Renal pelvis (tissue), 4 donors: Measurements from ENCODE around the gene MRGPRG. TPM values are rescaled to one million over a fixed set of nuclear protein-coding genes. Genes with fewer than 3 reads are reported as not detected.

Source experiments
- DNase-seq: peaks from one replicate; pipeline ENCODE4 v3.0.0-alpha.2; 2013
- polyA plus RNA-seq, 3 donors: library from polyadenylated mRNA; unstranded; fragments of 120-200 nt; gene quantifications; one replicate each; pipeline ENCODE4 v1.2.1, GENCODE V29; 2013; ENCODE audit not compliant: insufficient read length in 3 of 3

MRGPRG gene
- polyA plus RNA-seq, 3 donors = not detected

GRCh38 chr11:3207526-3208189 is 11.0 kb downstream of the MRGPRG start:
- DNase-seq = no peak

GRCh38 chr11:3206922-3207204 is 11.8 kb downstream of the MRGPRG start:
- no peak for DNase-seq

DNA sequence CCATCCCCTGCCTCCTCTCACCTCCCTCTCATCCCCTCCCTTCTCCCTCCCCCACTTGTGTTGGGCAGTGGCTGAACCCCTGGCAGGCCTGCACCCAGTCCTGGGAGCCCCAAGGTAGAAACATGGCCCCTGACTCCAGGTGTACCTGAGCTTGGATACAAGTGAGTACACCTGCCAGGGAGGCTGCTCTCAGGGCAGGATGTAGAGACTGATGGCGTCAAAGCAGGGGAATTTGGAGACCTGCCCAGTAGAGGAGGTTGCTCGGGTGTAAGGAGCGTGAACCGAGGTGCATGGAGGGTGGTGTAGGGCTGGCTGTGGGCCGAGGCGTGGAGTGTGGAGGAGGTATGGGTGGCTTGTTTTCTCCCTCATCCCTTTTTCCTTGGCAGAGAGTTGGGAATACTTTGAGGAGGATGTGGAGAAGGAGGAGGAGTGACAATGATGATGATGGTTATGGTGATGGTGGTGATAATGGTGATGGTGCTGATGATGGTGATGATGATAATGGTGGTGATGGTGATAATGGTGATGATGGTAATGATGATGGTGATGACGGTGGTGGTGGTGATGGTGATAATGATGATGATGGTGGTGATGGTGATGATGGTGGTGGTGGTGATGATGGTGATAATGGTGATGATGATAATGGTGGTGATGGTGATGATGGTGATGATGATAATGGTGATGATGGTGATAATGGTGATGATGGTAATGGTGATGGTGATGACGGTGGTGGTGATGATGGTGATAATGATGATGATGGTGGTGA is 12.3 kb downstream of the MRGPRG start:
- DNase-seq = no peak

DNA sequence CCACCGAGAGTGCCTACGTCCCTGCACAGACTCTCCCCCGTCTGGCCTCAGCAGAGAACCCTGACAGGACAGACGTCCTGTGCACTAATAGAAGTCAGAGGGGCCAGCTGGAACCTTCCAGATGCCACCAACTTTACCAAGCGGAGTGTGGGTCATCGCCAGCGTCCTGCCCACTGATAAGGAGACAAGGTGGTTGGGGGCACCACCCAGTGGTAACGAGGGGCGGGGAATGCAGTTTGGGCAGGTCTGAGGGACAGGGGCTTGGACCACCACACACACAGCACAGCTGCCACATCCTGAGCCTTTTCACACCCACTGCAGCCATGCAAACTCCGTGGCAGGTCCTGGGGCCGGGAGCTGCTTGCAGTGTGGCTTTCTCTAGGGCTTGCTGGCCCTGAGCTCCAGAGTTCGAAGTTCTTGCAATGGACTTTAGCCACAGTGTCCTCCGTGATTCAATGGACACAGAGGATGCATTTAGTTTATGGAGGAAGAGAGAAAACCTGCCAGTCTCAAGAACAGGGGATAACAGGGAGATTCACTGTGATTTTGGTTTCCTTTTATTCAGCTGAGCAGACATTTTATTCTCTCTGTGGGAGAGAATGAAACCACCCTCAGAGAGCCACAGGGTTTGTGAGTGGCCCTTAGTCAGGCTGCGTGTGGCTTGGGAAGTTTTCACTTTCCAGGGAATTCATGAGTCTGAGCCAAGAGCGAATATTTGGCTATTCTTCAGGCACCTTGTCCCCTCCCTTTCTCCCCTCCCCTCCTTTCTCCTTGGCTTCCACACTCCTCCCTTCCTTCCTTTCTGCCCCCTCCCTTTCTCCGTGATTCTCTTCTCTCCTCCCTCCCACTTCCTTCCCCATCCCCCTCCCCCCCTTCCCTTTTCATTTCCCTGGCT is 13.1 kb downstream of the MRGPRG start:
- no peak for DNase-seq

GRCh38 chr11:3204141-3205015 is 14.2 kb downstream of the MRGPRG start:
- DNase-seq = no peak

DNA sequence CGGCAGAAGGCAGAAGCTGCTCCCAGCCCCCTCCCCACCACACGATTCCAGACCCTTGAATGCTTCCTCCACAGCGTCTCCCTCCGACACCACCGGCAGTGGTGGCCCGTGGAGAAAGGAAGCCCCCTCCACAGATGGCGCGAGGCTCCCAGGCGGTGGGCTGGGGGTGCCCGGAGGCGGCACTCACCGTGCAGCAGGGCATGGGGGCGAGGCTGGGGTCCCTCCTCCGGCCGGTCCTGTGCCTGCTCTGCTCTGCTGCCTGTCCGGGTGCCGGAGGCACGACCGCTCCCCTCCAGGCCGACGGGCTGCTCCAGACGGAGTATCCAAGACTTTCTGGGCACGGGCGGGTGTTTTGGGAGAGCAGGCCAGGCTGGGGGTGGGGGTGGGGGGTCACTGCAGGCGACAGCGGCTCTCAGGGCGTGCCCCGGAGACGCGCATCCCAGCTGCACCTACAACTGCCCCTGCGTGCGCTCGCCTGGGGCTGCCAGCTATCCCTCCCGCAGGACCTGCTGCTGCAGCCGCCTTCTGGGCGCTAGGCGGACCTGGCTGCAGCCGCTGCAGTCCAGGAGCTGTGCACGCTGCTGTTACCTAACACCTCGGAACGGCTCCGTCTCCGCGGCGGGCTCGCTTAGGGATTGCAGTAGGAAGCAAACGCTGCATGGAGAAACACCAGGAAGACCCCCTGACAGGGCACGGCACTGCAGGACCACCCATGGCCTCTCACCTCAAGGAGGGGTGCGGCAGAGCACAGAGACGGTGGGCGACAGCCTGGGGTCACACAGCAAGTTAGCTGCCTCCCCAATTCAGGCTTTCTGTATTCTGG is 15.2 kb downstream of the MRGPRG start:
- no peak for DNase-seq

DNA sequence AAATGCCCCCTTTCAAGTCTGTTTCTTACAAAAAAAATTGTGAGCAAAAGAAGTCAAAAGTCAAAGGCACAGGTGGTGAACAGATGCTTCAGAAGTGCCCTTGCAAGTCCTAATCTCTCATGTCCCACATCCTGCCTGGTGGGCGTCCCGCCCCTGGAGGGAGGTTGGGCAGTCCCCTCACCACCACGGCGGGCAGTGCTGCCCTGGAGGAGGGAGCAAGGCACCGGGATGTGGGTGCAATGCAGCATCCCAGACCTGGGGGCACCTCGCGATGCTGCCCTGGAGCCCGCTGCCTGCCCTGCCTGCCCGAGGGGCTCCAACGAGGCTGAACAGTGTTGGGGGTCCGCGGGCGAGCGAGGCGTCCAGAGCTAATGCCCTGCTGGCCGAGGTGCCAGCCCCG is 15.9 kb downstream of the MRGPRG start:
- no peak for DNase-seq

DNA sequence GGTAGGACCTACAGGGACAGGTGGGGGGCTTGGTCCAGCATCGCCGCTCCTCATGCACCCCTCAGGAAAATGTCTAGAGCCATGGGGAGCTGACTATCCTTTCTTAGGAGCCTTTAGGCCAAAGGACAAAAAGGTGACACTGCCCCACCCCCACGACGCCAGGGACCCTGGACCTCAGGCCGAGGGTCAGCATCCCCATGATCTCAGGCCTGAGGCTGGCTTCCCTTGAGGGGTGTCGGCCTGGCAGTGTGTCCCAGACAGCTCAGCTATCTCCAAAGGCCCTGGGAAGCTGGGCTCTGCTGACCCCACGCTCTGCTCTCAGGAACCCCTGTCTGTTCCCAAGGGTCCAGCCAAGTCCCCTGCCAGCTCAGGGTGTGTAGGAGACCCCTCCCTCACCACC is 16.3 kb downstream of the MRGPRG start:
- no peak for DNase-seq

DNA sequence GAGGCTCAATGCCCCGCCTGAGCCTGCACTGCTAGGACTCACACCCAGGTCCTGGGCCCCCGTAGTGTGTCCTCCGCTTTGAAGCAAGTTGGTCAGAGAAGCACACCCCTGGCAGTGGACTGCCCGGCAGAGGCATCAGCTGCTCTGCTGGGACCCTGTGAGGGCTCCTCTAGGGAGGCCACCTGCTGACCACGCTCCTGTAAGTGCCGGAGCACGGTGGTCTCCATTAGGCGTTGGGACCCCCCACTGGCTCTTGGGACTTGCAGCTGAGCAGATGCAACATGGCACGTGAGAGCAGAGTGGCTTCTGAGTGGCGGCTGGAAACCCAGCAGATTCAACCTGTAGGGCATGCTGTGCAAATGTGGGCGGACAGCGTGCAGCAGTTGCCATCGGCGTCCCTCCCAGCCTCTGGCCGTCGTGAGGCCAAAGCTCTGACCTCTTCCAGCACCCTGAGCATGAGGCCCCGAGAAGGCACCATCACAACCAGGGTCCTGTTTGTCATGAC is 16.9 kb downstream of the MRGPRG start:
- no peak for DNase-seq

DNA sequence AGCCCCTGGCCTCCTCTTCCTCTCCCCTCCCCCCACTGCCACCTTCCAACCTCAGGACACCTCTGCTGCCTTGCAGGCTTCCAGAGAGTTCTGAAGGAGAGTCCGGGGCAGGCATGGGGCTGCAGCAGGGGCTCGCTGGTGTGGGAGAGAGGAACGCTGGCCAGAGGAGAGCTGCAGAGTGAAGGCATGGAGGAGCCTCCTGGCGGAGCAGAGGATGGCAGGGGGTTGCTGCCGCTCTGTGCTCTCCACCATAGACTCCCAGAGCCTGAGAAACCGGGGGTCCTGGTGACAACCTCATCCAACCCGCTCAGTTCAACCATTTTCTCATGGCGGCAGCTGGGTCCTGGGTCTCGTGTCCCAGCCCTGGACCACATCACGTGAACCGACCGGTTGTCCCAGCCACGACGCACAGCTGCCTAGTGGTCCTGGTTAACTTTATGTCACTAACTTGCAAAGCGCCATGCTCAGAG is 17.5 kb downstream of the MRGPRG start:
- DNase-seq = no peak

GRCh38 chr11:3200388-3201111 is 18.1 kb downstream of the MRGPRG start:
- DNase-seq = no peak

GRCh38 chr11:3199537-3200295 is 18.9 kb downstream of the MRGPRG start:
- DNase-seq = no peak

DNA sequence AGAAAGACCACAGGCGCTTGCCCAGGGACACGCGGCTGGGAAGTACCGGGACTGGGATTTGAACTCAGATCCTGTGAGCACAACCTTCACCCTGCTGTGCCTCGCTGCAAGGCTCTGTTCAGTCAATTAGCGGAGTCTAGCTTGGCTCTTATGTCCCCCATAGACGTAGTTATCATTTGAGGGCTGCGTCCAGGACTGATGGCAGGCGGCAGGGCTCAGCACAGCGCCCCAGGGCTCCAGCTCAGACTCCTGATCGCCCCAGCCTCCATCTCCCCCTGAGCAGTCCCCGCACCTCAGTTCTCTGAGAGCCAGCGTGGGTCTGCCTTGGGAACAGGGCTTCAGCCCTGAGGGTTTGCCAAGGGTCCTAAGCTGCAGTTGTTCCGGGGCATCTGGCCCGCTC is 19.8 kb downstream of the MRGPRG start:
- no peak for DNase-seq

GRCh38 chr11:3197878-3198528 is 20.6 kb downstream of the MRGPRG start:
- DNase-seq = no peak

- no peak for DNase-seq
These were observed 21.4 kb downstream of the MRGPRG start for GRCh38 chr11:3197044-3197695.

- DNase-seq = no peak
These were observed 22.2 kb downstream of the MRGPRG start for GRCh38 chr11:3196161-3197043.
